ENCODE data around the gene PLEKHH1.
"Not testable (repeated sequence)": the region's sequence is repeated elsewhere in the genome, so short reads cannot be mapped to it uniquely, and the experiment has no call there.

Gene PLEKHH1

GRCh38 chr14:67580336-67581171 is 47.5 kb downstream of the PLEKHH1 start:
- DNase-seq (ENCODE audit: low read depth in 2 of 2): no peak

GRCh38 chr14:67581643-67582042 is 48.6 kb downstream of the PLEKHH1 start:
- DNase-seq (ENCODE audit: low read depth in 2 of 2): no peak

DNA sequence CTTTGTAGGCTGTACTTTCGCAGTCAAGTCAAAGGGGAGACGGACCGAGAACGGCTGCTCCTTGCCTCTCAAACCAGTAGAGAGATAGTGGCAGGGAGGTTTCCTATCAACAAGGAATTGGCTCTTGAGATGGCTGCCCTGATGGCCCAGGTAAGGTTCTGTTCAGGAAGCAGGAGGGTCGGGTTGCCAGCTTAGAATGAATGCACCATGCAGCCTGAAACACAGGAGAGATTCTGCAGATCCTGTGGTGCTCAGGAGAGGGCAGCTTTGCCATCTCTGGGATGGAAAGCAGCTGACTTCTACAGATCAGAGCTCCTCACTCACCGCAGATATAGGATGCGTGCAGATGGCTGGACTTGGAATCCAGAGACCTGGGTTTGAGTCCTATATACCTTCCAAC is 49.0 kb downstream of the PLEKHH1 start:
- DNase-seq (ENCODE audit: low read depth in 2 of 2): no peak

DNA sequence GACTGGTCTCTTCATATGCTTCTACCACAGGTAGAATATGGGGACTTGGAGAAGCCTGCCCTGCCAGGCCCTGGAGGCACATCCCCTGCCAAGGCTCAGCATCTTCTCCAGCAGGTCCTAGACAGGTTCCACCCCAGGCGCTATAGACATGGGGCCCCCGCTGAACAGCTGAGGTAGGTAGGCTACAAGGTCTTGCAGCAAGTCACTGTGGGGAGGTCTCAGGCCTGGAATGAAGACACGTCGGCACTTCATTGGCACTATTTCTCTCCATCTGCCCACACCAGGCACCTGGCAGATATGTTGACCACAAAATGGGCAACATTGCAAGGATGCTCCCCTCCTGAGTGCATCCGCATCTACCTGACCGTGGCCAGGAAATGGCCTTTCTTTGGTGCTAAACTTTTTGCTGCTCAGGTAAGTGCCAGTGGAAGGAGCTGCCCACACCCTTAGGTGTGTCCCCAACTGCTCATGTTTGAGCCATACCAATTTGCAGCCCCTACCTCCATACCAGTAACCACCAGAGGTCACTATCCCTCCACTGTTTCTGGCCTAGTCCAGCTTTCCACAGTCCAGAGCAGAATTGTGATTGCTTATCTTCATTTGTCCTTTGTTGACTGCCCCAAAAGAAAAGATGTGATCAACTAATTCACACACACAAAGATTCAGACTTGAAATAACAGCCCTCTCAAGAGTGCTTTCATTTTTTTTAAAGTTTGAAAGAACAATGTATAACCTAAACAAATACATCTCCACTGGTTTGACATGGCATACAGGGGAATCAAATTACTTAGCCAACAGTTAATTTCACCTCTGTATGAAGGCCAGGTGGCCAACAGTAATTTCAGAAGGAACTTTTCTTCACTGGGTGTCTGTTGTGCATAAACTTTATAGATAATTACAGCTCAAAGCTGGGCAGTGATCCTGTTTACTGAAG is 50.9 kb downstream of the PLEKHH1 start:
- DNase-seq (ENCODE audit: low read depth in 2 of 2): no peak

- DNase-seq (ENCODE audit: low read depth in 2 of 2): no peak
Observed at GRCh38 chr14:67584978-67585377, 51.9 kb downstream of the PLEKHH1 start.

DNA sequence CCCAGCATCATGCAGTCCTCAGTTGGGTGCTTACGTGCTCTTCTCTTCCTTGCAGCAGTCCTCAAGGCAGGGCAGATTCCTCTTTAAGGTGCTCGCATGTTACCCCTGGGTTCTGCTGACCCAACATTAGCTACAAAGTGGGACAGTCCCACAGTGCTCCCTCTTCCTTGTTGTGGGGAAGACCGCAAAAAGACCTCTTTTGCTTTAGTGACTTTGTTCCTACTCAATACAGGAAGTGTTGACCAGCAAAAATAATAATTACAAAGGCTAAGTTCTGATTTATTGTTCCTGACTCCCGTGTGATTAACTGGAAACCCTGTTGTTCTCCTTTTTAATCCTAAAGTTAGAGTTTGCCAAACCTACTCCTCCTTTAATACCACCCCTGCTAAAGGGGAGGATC is 53.3 kb downstream of the PLEKHH1 start:
- no peak for DNase-seq (ENCODE audit: low read depth in 2 of 2)

DNA sequence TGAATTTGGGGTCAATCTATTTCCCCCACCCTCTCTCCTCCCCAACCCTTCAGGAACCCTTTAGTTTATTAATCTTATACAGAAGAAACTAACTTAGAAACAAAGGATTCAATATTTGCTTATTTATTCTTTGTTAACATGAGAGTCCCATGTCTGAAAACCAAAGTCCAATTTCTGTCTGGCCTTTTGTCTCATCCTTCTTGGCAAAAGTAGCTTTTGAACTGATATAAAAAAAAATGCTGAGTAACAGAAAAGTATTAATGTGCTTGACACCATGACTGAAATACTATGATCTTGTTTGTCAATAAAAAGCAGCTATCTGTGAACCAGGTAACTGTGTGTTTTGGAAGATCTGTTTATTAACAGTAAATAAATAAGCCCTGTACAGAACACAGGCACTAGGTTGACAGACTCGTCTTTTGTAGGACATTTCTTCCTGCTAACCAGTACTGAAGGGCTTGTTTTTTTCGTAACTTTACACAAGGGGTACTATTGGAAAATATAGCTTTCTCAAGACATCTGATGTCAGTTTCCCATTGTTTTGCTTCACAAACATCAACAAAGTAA is 56.2 kb downstream of the PLEKHH1 start:
- DNase-seq (ENCODE audit: low read depth in 2 of 2): no peak

GRCh38 chr14:67593650-67594049 is 60.6 kb downstream of the PLEKHH1 start:
- DNase-seq (ENCODE audit: low read depth in 2 of 2): not testable (repeated sequence)

GRCh38 chr14:67595392-67595791 is 62.3 kb downstream of the PLEKHH1 start:
- no peak for DNase-seq (ENCODE audit: low read depth in 2 of 2)

DNA sequence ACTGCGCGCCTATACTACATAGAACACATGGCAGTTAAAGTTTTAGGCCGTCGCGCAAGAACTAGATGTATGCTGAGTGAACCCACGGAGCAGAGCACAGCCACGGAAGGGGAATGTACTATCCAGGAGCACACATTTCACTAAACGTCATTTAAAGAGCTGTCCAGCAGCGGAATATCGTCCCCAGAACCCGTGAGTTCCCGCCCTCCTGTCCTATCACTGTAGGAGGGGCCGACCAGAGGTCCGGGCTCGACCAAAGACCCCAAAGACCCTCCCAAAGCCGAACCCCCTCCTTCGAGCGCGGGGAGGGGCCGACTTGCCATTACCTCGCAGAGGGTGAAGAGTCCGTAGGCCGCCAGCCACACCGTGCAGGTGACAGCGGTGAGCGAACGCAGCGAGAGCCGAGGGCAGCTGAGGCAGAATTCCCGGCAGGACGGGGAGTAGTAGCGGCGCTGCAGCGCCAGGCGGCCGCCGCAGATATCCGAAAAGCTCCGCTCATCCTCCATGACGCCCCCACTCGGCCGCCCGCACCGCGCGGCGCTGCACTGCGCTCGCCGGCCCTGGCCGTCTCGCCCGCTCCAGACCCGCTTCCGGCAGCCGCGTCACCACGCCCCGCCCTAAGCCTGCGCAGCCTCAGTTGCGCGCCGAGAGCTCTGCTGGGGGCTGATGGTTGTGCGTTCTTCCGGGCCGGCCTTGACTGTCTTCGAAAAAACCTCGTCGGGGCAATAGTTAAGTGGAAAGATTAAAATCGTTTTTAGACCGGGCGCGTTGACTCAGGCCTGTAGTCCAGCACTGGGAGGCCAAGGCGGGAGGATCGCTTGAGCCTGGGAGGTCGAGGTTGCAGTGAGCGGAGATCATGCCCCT is 66.8 kb downstream of the PLEKHH1 start, which contains the start of gene PIGH:
Gene PIGH, minus strand, starts transcription at position 571 of the 864 bp plus-strand sequence. Its CDS starts 65 bp downstream, at position 506.
- peak; percentile 91 to 92 for DNase-seq (ENCODE audit: low read depth in 2 of 2)

DNA sequence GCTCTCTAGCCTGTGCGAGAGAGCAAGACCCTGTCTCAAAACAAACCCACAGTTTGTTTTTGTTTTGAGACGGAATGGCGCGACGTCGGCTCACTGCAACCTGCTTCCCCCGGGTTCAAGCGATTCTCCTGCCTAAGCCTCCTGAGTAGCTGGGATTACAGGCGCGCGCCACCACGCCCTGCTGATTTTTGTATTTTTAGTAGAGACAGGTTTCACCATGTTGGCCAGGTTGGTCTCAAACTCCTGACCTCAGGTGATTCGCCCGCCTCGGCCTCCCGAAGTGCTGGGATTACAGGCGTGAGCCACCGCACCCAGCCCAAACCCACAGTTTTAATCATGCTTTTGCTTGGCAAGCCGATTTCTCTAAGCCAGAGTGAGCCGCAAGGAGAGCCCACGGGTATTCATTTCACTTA is 67.5 kb downstream of the PLEKHH1 start:
- DNase-seq (ENCODE audit: low read depth in 2 of 2): not testable (repeated sequence)

DNA sequence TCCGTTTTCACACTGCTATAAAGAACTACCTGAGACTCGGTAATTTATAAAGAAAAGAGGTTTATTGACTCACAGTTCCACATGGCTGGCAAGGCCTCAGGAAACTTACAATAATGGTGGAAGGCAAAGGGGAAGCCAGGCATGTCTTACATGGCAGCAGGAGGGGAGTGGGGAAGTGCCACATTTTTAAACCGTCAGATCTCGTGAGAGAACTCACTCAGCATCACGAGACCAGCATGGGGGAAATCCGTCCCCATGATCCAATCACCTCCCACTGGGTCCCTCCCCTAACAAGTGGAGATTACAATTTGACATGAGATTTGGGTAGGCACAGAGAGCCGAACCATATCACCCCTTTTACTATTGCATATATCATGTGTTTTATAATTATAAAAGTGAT is 69.0 kb downstream of the PLEKHH1 start:
- DNase-seq (ENCODE audit: low read depth in 2 of 2): no peak

DNA sequence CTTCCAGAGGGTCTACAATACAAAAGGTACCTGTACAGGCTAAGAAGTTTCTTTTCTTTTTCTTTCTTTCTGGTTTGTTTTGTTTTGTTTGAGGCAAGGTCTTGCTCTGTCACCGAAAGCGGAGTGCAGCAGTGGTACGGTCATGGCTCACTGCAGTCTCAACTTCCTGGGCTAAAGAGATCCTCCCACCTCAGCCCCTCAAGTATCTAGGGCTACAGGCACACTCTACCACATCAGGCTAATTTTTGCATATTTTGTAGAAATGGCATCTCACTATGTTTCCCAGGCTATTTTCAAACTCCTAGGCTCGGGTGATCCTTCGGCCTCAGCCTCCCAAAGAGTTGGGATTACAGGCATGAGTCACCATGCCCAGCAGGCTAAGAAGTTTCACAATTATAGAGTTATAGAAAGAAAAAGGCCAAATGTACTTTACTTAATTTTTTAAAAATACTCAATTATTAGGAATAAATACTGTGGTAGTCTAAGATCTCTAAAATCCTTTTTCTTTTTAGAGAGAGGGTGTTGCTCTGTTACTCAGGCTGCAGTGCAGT is 70.0 kb downstream of the PLEKHH1 start:
- DNase-seq (ENCODE audit: low read depth in 2 of 2): no peak

DNA sequence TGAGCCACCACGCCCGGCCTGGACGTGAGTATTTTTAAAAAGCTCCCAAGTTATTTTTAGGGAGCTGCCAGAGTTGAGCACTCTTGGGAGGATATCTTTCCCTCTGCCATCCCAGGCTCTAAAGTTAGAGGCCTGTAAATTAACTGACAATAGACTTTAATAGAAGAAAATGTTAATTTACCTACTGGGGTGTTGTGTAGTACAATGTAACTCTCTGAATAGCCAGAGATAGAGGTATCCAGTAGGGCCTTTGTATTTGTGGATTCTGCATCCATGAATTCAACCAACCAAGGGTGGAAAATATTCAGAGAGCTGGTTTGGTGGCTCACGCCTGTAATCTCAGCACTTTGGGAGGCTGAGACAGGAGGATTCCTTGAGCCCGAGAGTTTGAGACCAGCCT is 74.6 kb downstream of the PLEKHH1 start:
- no peak for DNase-seq (ENCODE audit: low read depth in 2 of 2)

DNA sequence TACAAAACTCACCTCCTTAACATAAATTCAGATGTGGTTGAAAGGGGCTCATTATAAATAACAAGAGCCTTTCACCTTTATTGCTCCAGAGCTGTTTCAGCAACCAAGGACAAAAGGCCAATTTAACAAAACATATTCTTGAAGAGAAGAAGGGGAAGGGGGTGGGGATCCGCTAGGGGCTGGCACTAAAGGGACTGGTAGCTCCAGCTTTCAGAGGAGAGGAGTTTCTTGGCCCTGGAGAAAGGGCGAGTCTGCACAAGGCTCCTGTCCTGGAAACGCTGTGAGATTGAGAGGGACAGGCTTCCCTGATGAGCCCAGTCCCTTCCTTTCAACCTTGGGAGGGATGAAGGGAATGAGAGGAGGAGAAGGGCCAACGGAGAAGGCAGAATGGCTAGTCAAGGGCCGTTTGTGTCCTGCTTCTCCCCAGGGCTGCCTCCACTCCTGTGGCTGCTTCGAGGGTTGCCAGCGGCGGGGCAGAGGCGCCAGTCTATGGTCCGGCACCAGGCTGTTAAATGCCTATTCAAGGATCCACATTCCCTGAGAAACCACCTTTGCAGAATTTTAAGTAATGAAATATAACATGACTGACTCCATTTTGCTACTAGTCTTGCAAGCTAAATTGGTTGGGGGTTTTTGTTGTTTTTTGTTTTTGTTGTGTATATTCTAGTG is 76.7 kb downstream of the PLEKHH1 start:
- DNase-seq (ENCODE audit: low read depth in 2 of 2): no peak

- DNase-seq (ENCODE audit: low read depth in 2 of 2): no peak
Observed at GRCh38 chr14:67610491-67610890, 77.4 kb downstream of the PLEKHH1 start.

DNA sequence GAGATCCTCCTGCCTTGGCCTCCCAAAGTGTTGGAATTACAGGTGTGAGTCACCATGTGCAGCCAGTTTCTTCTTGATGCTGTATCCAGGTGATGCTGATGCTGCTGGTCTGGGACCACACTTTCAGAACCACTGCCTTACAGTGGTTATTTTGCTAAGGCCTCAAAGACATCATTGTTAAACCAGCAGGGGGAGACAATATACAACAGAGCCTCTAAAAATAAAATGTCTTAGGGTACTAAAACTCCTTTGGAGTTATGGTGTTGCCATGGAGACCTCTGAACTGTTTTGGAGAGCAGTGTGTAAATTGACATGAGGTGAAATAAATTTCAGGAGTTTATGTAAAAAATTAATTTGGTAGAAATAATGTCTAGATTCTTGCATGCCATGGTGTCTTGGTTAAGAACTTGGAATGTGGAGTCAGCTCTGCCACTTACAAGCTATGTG is 85.5 kb downstream of the PLEKHH1 start:
- no peak for DNase-seq (ENCODE audit: low read depth in 2 of 2)

DNA sequence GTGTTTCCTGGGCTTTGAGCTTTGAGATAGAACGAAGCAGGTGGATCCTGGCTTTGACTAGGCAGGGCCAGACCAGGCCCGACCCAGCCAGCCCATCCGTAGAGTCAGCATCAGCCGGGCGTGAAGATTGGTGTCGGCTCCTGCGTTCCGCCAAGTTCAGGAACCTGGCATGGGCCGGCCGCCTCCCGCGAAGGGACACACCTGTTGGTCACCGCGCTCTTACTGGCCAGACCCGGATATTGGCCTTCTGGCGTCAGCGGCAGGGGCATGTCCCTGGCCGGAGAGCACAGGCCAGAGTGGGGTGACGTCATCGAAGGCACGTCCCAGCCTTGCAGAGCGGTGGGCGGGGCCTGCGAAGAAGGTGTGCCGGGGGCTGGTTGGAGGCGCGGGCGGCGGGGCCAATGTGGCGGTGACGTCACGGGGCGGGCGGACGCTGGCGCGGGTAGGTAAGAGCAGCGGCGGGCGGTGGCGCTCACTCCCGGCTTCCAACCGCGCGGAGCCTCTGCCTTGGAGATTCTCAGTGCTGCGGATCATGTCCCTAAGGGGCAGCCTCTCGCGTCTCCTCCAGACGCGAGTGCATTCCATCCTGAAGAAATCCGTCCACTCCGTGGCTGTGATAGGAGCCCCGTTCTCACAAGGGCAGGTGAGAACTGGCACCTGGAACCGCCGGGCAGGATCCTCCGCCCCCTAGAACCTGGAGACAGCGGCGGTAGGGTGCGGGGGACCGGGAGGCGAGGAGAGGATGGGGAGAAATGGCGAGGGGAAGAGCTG is 86.5 kb downstream of the PLEKHH1 start, which contains the start of gene ARG2:
Gene ARG2, plus strand, starts transcription at position 475 of the 771 bp plus-strand sequence. Its CDS starts 58 bp downstream, at position 533.
- DNase-seq (ENCODE audit: low read depth in 2 of 2): peak; percentile 94 to 96

GRCh38 chr14:67620217-67620785 is 87.2 kb downstream of the PLEKHH1 start:
- DNase-seq (ENCODE audit: low read depth in 2 of 2): no peak
